Measurements from ENCODE around the gene CKAP2. TPM values are rescaled to one million over a fixed set of nuclear protein-coding genes. Genes with fewer than 3 reads are reported as not detected.
"Not testable (repeated sequence)": the region's sequence is repeated elsewhere in the genome, so short reads cannot be mapped to it uniquely, and the experiment has no call there.

CKAP2 gene
- total RNA-seq, 2 experiments from 2014 or later, result 60.4 to 63.8 TPM

DNA sequence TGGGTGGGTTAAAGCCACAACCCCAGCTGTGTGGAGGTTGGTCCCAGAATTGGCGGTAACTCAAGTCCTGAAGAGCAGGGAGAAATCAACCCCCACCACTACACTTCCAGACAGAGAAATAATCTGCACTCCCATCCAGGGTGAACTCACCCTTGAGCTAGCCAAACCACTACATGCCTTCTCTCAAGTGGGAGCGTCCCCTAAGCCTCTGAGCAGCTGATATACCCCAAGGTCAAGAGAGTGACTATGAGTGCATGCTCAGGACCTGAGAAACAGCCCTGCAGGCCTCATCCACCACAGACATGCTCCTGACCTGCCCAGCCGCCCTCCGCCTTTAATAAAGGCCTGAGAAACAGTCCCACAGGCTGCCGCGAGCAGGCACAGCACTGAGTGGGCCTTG lies 54.3 kb downstream of the CKAP2 start:
- DNase-seq; H3K27me3 Mint-ChIP-seq; H3K4me1 Mint-ChIP-seq (ENCODE audit: low read depth); intact Hi-C loops (cut with micrococcal nuclease); POLR2A ChIA-PET; CTCF ChIA-PET; H3K36me3 Mint-ChIP-seq; H3K27ac Mint-ChIP-seq; H3K4me3 Mint-ChIP-seq: not testable (repeated sequence)
- H3K9me3 Mint-ChIP-seq, result peaks cover 10% of the 10 kb centered on the region

DNA sequence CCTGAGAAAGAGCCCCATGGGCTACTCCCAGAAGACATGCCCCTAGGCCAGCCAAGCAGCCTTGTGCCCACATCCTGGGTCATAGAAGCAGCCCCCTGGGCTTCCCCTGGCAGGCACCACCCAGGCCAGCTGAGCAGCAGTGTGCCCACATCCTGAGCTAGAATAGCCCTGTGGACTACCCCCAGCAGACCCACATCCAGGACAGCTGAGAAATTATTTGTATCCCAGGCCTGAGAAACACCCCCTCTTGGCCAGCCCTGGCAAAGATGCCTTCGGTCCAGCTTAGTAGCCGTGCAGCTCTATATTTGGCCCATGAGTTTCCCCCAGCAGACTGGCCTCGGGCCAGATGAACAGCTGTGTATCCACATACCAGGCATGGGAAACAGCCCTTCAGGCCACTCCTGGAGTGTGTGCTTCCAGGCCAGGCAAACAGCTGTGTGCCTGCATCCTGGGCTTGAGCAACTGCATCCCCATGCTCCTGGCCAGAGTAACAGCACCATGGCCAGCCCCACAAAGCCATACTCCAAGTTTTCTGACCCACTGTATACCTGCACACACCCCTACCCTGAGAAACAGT lies 55.0 kb downstream of the CKAP2 start:
- CTCF ChIA-PET; POLR2A ChIA-PET; intact Hi-C loops (cut with micrococcal nuclease); H3K27me3 Mint-ChIP-seq; H3K27ac Mint-ChIP-seq; H3K36me3 Mint-ChIP-seq; DNase-seq; H3K4me1 Mint-ChIP-seq (ENCODE audit: low read depth); H3K4me3 Mint-ChIP-seq: not testable (repeated sequence)
- H3K9me3 Mint-ChIP-seq, result peaks cover 10% of the 10 kb centered on the region

DNA sequence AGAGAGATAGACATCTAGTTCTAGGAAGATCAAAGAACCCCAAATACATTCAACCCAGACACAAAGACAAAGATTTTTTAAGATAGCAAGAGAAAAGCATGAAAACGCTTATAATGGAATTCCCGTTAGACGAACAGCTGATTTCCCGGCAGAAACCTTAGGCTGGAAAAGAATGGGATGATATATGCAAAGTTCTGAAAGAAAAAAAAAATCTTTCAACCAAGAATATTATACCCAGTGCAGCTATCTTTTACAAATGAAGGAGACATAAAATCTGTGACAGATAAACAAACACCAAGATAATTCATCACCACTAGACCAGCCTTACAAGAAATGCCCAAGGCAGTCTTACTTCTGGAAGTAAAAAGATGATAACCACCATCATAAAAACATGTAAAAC lies 56.3 kb downstream of the CKAP2 start:
- intact Hi-C loops (cut with micrococcal nuclease); POLR2A ChIA-PET; H3K4me3 Mint-ChIP-seq: not testable (repeated sequence)

DNA sequence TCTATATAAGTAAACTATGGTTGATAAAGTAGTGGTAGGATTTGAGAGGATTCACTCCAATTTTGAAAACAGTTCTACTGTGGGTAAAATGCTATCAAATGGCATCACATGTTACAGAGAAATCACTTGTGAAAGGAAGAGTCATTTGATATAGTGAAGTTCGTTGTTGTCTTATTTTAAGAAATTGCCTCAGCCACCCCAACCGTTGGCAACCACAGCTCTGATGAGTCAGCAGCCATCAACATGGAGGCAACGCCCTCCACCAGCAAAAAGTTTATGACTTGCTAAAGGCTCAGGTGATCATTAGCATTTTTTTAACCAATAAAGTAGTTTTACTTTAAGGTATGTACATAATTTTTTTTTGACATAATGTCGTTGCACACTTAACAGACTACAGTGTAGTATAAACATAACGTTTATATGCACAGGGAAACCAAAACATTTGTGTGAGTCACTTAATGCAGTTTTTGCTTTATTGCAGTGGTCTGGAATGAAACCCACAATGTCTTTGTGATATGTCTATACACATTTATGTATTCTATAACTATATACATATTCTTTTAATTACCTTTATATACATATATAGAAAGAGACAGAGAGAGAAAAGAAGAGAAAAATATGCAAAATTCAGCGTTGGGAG lies 58.8 kb downstream of the CKAP2 start:
- peaks cover 10% of the 10 kb centered on the region for H3K9me3 Mint-ChIP-seq
- CTCF ChIA-PET; H3K27ac Mint-ChIP-seq; H3K27me3 Mint-ChIP-seq; POLR2A ChIA-PET; H3K36me3 Mint-ChIP-seq; intact Hi-C loops (cut with micrococcal nuclease); H3K4me3 Mint-ChIP-seq; H3K4me1 Mint-ChIP-seq (ENCODE audit: low read depth): not testable (repeated sequence)
- DNase-seq, result peak; percentile 54

More for the DNA sequence above, 56.3 kb downstream of the CKAP2 start:
- H3K27me3 Mint-ChIP-seq; CTCF ChIA-PET; DNase-seq; H3K36me3 Mint-ChIP-seq; H3K27ac Mint-ChIP-seq; H3K4me1 Mint-ChIP-seq (ENCODE audit: low read depth): not testable (repeated sequence)
- peaks cover 10% of the 10 kb centered on the region for H3K9me3 Mint-ChIP-seq

DNA sequence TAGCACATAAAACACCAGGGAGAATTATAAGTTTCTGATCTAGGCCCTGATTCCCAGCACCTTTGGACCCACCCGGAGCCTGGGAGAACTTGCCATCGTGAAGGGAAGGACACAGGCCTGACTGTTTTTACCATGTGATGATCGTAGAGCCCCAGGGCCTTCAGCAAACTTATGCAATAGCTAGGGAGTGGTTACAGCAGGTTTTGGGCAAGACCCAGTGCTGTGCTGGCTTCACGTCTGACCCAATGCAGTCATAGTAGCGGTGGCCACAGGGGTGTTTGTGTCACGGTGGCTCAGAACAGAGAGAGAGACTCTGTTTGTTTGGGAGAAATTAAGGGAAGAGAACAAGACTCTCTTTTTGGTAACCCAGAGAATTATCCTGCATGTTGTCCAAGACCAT lies 68.0 kb downstream of the CKAP2 start:
- H3K4me1 Mint-ChIP-seq (ENCODE audit: low read depth); DNase-seq; H3K4me3 Mint-ChIP-seq; POLR2A ChIA-PET; intact Hi-C loops (cut with micrococcal nuclease); H3K9me3 Mint-ChIP-seq; H3K36me3 Mint-ChIP-seq; H3K27ac Mint-ChIP-seq; CTCF ChIA-PET: not testable (repeated sequence)
- H3K27me3 Mint-ChIP-seq, result peaks cover 11% of the 10 kb centered on the region

Other genes with a start within 250 kb of the CKAP2 start
- gene THSD1, start 49.3 kb upstream of the CKAP2 start, total RNA-seq, result under 1 TPM; 0.12 to 0.22 TPM
- 10 to 100 TPM; 24.7 to 26.6 TPM for gene VPS36, start 4.8 kb upstream of the CKAP2 start, total RNA-seq
- gene HNRNPA1L2, start 187.0 kb downstream of the CKAP2 start, total RNA-seq, result 1 to 10 TPM; 7.6 to 8.5 TPM
- 10 to 100 TPM; 63.1 to 64.0 TPM for gene SUGT1, start 197.4 kb downstream of the CKAP2 start, total RNA-seq

Measured in activated CD4-positive, alpha-beta memory T cell treated with anti-CD3 and anti-CD28 coated beads for 36 hours (primary cell).